ENCODE data around the gene SECISBP2L.
A peak's percentile ranks its signal among the peaks of the same experiment; 100 is the strongest.

Gene SECISBP2L

GRCh38 chr15:49060710-49061495 is 14.7 kb upstream of the SECISBP2L start:
- no peak for DNase-seq

GRCh38 chr15:49059491-49059890 is 13.2 kb upstream of the SECISBP2L start:
- DNase-seq: no peak

- no peak for DNase-seq
Measured at GRCh38 chr15:49058559-49058958, 12.3 kb upstream of the SECISBP2L start.

- no peak for DNase-seq
Measured at GRCh38 chr15:49055630-49056029, 9.4 kb upstream of the SECISBP2L start.

GRCh38 chr15:49052662-49053061 is 6.4 kb upstream of the SECISBP2L start:
- DNase-seq: no peak

- DNase-seq: no peak
Measured at GRCh38 chr15:49047456-49047855, 1.2 kb upstream of the SECISBP2L start.

GRCh38 chr15:49045751-49046219 is 461 bp downstream of the SECISBP2L start:
- DNase-seq: peak in 17 of 56 donors; percentile 26 to 79 (median 49)

- DNase-seq: no peak
Measured at GRCh38 chr15:49044766-49045606, 1.3 kb downstream of the SECISBP2L start.

GRCh38 chr15:49044002-49044401 is 2.2 kb downstream of the SECISBP2L start:
- DNase-seq: no peak

GRCh38 chr15:49042165-49042564 is 4.1 kb downstream of the SECISBP2L start:
- DNase-seq: no peak

GRCh38 chr15:49041426-49041825 is 4.8 kb downstream of the SECISBP2L start:
- no peak for DNase-seq

GRCh38 chr15:49040151-49040550 is 6.1 kb downstream of the SECISBP2L start:
- DNase-seq: no peak

- no peak for DNase-seq
Measured at GRCh38 chr15:49038382-49038781, 7.9 kb downstream of the SECISBP2L start.

- no peak for DNase-seq
Measured at GRCh38 chr15:49037546-49037940, 8.7 kb downstream of the SECISBP2L start.

- DNase-seq: no peak
Measured at GRCh38 chr15:49036650-49037545, 9.3 kb downstream of the SECISBP2L start.

GRCh38 chr15:49035825-49036224 is 10.4 kb downstream of the SECISBP2L start:
- DNase-seq: no peak

- no peak for DNase-seq
Measured at GRCh38 chr15:49032601-49033145, 13.6 kb downstream of the SECISBP2L start.

GRCh38 chr15:49031804-49032203 is 14.4 kb downstream of the SECISBP2L start:
- no peak for DNase-seq

GRCh38 chr15:49026700-49027099 is 19.5 kb downstream of the SECISBP2L start:
- DNase-seq: no peak

GRCh38 chr15:49024840-49025239 is 21.4 kb downstream of the SECISBP2L start:
- no peak for DNase-seq

GRCh38 chr15:49023354-49023753 is 22.9 kb downstream of the SECISBP2L start:
- DNase-seq: no peak

Measured in nucleus accumbens (tissue), 56 donors.